ENCODE results near the gene COL12A1.

COL12A1 gene

GRCh38 chr6:75246386-75246785 lies 40.5 kb upstream of the COL12A1 start:
- H3K27me3 ChIP-seq (ENCODE audit: insufficient read depth, poor library complexity, severe bottlenecking), result no peaks in the 10 kb centered on the region
- no peak overlapping the region for H3K4me3 ChIP-seq (replicated peaks; ENCODE audit: insufficient read depth, low read length)
- no peak overlapping the region for H3K27ac ChIP-seq (replicated peaks)
- no peak for TF ChIP-seq GABPA (IDR thresholded peaks at IDR 0.05; ENCODE audit: low read depth)
- no peak for TF ChIP-seq REST (IDR thresholded peaks at IDR 0.05; ENCODE audit: insufficient replicate concordance, low read depth)
- no peak for TF ChIP-seq CTCF (IDR thresholded peaks at IDR 0.05; ENCODE audit: insufficient read depth, low read length)
- TF ChIP-seq POLR2AphosphoS5 (IDR thresholded peaks at IDR 0.05; ENCODE audit: low read depth), result no peak
- no peak for TF ChIP-seq SPI1 (IDR thresholded peaks at IDR 0.05; ENCODE audit: borderline replicate concordance, low read depth)
- no peak for DNase-seq (ENCODE audit: low read depth in 1 of 2, low spot score in 1 of 2)

GRCh38 chr6:75244063-75244584 lies 38.3 kb upstream of the COL12A1 start:
- Histone ChIP-seq H3K4me3 (replicated peaks; ENCODE audit: insufficient read depth, low read length) (peak overlapping the region; percentile 30), H3K27ac (replicated peaks) (peak overlapping the region; percentile 89), H3K27me3 (ENCODE audit: insufficient read depth, poor library complexity, severe bottlenecking) (no peaks in the 10 kb centered on the region)
- no peak for TF ChIP-seq GABPA (IDR thresholded peaks at IDR 0.05; ENCODE audit: low read depth)
- TF ChIP-seq REST (IDR thresholded peaks at IDR 0.05; ENCODE audit: insufficient replicate concordance, low read depth), result no peak
- no peak for TF ChIP-seq CTCF (IDR thresholded peaks at IDR 0.05; ENCODE audit: insufficient read depth, low read length)
- no peak for TF ChIP-seq SPI1 (IDR thresholded peaks at IDR 0.05; ENCODE audit: borderline replicate concordance, low read depth)
- no peak for TF ChIP-seq POLR2AphosphoS5 (IDR thresholded peaks at IDR 0.05; ENCODE audit: low read depth)
- DNase-seq (ENCODE audit: low read depth in 1 of 2, low spot score in 1 of 2), result no peak

- TF ChIP-seq CTCF (IDR thresholded peaks at IDR 0.05; ENCODE audit: insufficient read depth, low read length), result no peak
- peak; percentile 96 for TF ChIP-seq POLR2AphosphoS5 (IDR thresholded peaks at IDR 0.05; ENCODE audit: low read depth)
- TF ChIP-seq REST (IDR thresholded peaks at IDR 0.05; ENCODE audit: insufficient replicate concordance, low read depth), result peak; percentile 68
- peak; percentile 96 for TF ChIP-seq GABPA (IDR thresholded peaks at IDR 0.05; ENCODE audit: low read depth)
- TF ChIP-seq SPI1 (IDR thresholded peaks at IDR 0.05; ENCODE audit: borderline replicate concordance, low read depth), result 0 out of 2 replicates have a peak, but pooled peaks have one; percentile 14
- peak; percentile 95 for DNase-seq (ENCODE audit: low read depth in 1 of 2, low spot score in 1 of 2)
- H3K4me3 ChIP-seq (replicated peaks; ENCODE audit: insufficient read depth, low read length), result peak within 1 kb of the TSS; percentile 77
- H3K27me3 ChIP-seq (ENCODE audit: insufficient read depth, poor library complexity, severe bottlenecking), result no peaks in the 10 kb centered on the region
- peak within 1 kb of the TSS; percentile 89 for H3K27ac ChIP-seq (replicated peaks)
These were observed 37.6 kb upstream of the COL12A1 start, which contains the start of gene COX7A2 for GRCh38 chr6:75243333-75244062. TSS of gene COX7A2 (minus strand) at chr6:75243801. CDS start at chr6:75243734, 67 bp downstream.

All from HL-60 (cell line).